NCI-H1436 (cell line): ENCODE measurements around the gene MARS1.
"Not testable (repeated sequence)": the region's sequence is repeated elsewhere in the genome, so short reads cannot be mapped to it uniquely, and the experiment has no call there.

Experiments used
- DNase-seq: peaks from one replicate; lab custom pipeline; 2025; lab: John Stamatoyannopoulos, UW

The MARS1 gene

DNA sequence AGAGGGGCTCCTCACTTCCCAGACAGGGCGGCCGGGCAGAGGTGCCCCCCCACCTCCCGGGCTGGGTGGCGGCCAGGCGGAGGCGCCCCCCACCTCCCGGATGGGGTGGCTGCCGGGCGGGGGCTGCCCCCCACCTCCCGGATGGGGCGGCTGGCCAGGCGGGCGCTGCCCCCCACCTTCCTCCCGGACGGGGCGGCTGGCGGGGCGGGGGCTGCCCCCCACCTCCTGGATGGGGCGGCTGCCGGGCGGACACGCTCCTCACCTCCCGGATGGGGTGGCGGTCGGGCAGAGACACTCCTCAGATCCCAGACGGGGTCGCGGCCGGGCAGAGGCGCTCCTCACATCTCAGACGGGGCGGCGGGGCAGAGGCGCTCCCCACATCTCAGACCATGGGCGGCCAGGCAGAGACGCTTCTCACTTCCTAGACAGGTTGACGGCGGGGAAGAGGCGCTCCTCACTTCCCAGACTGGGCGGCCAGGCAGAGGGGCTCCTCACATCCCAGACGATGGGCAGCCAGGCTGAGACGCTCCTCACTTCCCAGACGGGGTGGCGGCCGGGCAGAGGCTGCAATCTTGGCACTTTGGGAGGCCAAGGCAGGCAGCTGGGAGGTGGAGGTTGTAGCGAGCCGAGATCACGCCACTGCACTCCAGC lies 7.3 kb downstream of the MARS1 start:
- DNase-seq, result not testable (repeated sequence)

DNA sequence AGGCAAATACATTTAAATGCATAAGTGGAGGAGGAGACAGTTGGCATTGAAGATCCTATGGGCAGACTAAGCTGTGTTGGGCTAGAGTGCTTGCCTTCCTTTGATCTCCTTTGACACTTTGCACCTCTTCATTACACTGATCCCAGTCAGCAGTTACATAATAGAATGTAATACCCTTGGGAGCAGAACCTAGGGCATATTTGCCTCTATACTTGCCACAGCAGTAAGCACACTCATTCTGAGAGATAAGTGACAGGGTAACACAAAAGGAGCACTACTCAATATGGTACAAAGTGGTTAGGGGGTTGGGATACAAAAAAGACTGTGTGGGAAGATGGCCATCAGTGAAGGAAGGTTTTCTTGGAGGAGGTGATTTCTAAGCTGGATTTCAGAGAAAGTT lies 9.0 kb downstream of the MARS1 start:
- DNase-seq, result peak; percentile 10

DNA sequence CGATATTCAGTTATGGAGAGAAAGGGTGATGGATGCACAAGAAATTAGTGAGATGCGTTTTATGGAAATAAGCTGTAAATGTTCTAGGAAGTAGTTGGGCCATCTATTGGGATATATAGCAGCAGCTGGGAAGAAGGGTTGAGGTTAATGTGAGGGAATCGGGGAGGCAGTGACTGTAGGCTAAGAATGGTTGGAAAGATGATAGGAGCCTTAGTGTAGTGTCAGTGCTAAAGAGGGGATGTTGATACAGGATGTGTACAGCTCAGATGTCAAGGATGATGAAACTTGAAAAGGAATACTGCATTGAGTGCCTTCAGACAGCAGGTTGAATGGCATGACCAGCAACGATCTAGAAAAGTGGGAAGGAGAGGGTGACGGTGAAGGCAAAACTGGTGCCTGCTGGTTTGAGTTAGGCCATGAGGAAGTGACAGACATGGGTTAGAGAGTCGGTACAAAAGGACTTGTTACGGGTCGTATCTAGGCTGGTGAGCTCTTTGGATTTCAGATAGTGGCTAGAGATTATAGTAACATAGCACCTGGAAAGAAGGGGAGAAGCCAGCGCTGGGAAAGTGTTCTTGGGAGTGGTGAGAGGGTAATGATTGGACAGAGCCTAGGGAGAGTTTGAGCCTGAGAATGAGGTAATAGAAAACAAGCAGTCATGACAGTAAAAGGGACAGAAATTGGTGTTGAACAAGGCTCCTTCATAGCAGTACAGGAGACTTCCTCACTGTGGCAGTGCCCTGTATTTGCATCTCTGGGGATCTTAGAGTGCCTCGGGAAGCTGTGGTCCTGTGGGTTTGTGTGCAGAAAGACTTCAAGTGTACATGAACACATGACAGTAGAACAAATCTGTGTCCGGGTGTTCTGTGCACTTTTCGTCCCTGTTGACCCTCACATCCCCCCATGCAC lies 9.6 kb downstream of the MARS1 start:
- no peak for DNase-seq

DNA sequence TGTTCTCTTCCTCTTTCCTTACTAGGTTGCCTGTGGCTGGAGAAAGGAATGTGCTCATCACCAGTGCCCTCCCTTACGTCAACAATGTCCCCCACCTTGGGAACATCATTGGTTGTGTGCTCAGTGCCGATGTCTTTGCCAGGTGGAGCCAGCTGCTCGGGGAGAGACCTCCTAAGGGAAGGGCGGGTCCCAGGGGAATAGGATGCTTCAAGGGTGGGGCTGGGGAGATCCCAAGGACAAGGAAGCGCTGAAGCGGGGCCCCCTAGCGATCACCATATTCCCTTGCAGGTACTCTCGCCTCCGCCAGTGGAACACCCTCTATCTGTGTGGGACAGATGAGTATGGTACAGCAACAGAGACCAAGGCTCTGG lies 10.2 kb downstream of the MARS1 start:
- no peak for DNase-seq

DNA sequence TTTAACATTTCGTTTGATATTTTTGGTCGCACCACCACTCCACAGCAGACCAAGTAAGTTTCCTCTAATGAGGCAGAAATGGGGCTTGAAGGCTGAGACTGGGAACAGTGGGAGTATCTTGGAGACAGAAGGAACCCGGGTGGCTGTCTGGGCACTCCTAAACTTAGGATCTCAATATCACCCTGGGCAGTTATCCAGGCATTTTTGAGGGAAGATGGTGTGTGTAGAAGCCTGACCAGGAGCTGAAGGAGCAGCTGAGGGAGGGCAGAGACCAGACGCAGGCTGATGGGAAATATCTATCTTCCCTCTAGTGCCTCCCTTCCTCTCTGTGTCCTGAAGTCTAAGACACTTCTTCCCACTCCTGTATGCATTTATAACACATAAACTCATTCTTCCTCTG lies 10.7 kb downstream of the MARS1 start:
- DNase-seq, result no peak

DNA sequence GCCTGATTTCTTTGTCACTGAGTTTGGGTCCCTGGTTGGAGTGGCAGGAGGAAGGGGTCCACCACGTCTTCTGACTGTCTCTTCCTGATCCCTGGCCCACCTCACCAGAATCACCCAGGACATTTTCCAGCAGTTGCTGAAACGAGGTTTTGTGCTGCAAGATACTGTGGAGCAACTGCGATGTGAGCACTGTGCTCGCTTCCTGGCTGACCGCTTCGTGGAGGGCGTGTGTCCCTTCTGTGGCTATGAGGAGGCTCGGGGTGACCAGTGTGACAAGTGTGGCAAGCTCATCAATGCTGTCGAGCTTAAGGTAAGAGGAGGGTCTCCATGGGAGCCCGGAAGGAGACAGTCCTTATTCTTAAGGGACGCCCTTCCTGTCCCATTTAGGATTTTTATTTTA lies 12.3 kb downstream of the MARS1 start:
- DNase-seq, result no peak

DNA sequence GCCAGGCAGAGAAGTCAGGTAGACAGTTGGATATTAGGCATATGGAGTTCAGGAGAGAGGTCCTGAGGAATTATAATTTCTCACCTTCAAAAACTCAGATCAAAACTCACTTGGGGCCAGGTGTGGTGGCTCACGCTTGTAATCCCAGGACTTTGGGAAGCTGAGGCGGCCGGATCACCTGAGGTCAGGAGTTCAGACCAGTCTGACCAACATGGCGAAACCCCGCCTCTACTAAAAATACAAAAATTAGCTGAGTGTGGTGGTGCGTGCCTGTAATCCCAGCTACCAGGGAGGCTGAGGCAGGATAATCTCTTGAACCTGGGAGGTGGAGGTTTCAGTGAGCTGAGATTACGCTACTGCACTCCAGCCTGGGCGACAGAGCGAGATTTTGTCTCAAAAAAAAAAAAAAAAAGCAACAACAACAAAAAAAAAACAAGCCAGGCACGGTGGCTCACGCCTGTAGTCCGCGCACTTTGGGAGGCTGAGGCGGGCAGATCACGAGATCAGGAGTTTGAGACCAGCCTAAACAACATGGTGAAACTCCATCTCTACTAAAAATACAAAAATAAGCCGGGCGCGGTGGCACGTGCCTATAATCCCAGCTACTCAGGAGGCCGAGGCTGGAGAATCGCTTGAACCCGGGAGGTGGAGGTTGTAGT lies 14.6 kb downstream of the MARS1 start:
- DNase-seq, result not testable (repeated sequence)

DNA sequence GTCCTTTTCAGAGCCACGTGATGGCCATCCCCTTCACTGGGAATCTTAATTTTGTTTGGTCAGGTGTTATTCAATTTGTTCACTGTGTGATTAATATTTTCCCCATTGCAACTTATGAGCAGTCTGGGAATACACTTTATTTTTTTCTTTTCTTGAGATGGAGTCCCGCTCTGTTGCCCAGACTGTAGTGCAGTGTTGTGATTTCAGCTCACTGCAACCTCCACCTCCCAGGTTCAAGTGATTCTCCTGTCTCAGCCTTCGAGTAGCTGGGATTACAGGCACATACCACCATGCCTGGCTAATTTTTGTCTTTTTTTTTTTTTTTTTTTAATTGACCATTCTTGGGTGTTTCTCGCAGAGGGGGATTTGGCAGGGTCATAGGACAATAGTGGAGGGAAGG lies 18.7 kb downstream of the MARS1 start:
- DNase-seq, result not testable (repeated sequence)

DNA sequence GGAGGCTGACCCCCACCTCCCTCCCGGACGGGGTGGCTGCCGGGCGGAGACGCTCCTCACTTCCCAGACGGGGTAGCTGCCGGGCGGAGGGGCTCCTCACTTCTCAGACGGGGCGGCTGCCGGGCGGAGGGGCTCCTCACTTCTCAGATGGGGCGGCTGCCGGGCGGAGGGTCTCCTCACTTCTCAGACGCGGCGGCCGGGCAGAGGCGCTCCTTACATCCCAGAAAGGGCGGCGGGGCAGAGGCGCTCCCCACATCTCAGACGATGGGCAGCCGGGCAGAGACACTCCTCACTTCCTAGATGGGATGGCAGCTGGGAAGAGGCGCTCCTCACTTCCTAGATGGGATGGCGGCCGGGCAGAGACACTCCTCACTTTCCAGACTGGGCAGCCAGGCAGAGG lies 19.9 kb downstream of the MARS1 start:
- not testable (repeated sequence) for DNase-seq

DNA sequence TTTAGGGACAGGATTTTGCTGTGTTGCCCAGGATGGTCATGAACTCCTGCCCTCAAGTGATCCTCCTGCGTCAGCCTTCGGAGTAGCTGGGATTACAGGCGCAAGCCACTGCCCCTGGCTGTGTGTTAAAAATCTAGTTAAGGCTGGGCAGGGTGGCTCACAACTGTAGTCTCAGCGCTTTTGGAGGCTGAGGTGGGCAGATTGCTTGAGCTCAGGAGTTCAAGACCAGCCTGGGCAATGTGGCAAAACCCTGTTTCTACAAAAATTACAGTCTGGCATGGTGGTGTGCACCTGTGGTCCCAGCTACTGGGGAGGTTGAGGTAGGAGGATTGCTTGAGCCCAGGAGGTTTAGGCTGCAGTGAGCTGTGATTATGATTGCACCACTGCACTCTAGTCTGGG lies 23.3 kb downstream of the MARS1 start:
- no peak for DNase-seq

DNA sequence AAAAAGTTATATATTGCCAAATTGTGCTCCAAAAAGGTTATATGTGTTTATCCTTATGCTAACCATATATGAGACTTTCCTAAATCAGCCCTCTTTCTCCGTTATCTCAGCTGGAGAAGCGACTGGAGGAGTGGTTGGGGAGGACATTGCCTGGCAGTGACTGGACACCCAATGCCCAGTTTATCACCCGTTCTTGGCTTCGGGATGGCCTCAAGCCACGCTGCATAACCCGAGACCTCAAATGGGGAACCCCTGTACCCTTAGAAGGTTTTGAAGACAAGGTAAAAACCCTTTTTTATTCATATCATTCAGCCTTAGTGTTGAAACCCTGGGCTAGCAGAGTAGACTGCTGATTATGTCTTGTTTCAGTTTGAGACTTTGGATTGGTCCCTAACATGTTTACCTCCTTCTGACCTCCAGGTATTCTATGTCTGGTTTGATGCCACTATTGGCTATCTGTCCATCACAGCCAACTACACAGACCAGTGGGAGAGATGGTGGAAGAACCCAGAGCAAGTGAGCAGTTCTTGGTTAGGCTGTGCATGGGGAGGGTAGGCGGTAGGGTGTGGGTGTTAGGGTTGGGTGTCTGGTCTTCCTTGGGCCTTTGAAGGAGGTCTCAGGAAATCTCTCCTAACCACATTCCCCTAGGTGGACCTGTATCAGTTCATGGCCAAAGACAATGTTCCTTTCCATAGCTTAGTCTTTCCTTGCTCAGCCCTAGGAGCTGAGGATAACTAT lies 23.9 kb downstream of the MARS1 start:
- no peak for DNase-seq

DNA sequence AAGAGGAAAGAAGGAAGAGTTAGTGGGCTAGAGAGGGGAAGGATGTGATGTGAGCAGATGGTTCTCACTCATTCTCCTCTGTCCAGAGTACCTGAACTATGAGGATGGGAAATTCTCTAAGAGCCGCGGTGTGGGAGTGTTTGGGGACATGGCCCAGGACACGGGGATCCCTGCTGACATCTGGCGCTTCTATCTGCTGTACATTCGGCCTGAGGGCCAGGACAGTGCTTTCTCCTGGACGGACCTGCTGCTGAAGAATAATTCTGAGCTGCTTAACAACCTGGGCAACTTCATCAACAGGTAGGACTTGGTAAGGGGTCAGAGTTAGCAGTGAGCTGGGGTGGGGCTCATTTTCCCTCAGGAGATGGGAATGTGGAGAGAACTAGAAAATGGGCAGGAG lies 24.8 kb downstream of the MARS1 start:
- no peak for DNase-seq

DNA sequence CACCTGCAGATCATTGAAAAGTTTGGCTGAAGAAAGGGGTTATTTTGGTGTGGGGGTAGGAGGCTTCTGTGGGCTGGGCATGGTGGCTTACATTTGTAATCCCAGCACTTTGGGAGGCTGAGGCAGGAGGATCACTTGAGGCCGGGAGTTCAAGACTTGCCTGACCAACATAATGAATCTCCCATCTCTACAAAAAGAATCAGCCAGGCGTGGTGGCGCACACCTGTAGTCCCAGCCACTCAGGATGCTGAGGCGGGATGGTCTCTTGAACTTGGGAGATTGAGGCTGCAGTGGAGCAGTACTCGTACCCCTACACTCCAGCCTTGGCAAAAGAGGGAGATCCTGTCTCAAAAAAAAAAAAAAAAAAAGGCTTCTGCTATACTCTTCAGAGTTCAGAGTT lies 25.4 kb downstream of the MARS1 start:
- DNase-seq, result no peak

DNA sequence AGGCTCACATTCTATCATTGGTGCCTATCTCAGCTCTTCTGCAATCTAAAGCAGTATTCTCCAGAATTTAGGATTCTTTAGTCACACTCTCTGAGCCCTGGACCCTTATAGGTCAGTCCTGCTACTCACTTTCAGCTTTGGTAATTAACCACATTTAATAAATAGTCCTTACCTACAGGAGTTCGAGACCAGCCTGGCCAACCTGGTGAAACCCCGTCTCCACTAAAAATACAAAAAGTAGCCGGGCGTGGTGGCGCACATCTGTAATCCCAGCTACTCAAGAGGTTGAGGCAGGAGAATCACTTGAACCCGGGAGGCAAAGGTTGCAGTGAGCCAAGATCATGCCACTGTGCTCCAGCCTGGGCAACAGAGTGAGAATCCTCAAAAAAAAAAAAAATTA lies 25.8 kb downstream of the MARS1 start:
- not testable (repeated sequence) for DNase-seq

DNA sequence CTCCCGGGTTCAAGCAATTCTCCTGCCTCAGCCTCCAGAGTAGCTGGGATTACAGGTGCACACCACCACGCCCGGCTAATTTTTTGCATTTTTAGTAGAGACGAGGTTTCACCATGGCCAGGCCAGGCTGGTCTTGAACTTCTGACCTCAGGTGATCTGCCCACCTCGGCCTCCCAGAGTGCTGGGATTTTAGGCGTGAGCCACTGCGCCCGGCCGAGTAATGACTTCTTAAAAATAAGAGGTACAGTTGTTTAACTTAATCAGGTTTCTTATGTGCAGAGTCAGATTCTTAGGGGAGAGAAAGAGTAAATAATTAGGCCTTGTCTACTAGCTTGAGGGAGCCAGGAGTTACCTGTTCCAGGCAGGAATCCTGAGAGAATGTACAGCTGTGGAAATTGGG lies 26.4 kb downstream of the MARS1 start:
- DNase-seq, result not testable (repeated sequence)

DNA sequence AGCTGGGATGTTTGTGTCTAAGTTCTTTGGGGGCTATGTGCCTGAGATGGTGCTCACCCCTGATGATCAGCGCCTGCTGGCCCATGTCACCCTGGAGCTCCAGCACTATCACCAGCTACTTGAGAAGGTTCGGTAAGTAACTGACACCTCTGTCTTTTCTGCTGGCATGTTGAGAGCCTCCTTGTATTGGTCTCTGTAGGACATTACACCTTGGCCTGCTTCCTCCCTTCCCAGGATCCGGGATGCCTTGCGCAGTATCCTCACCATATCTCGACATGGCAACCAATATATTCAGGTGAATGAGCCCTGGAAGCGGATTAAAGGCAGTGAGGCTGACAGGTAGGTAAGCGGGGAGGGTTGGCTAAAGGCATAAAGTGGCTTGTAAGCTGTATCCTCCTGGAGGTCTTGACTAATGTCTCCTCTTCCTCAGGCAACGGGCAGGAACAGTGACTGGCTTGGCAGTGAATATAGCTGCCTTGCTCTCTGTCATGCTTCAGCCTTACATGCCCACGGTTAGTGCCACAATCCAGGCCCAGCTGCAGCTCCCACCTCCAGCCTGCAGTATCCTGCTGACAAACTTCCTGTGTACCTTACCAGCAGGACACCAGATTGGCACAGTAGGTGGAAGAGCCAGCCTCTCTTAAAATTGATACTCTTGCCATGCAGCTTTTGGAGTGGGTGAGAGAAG lies 27.0 kb downstream of the MARS1 start:
- no peak for DNase-seq

DNA sequence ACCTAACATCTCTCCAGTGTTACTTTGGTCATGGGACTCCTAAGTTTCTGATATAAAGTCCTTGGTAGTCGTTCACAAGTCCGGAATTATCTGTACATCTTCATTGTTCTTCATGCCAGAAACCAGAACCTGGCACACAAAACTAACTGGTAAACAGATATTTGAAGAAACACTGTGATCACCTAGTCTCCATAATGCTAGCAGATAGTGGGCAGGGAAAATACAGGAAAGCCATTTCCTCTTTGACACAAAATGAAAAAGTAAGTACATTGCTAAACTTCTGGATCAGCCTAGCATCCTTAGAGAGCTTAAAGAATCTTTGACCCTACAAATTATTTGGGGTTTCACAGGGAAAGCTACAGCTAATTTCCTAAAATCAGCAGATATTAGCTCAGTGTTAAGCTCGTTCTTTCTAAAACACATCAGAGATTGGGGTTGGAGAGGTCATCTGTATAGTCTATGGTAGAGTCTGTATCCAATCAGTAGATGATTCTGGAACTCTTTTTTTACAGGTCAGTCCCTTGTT lies 27.6 kb downstream of the MARS1 start:
- DNase-seq, result no peak

DNA sequence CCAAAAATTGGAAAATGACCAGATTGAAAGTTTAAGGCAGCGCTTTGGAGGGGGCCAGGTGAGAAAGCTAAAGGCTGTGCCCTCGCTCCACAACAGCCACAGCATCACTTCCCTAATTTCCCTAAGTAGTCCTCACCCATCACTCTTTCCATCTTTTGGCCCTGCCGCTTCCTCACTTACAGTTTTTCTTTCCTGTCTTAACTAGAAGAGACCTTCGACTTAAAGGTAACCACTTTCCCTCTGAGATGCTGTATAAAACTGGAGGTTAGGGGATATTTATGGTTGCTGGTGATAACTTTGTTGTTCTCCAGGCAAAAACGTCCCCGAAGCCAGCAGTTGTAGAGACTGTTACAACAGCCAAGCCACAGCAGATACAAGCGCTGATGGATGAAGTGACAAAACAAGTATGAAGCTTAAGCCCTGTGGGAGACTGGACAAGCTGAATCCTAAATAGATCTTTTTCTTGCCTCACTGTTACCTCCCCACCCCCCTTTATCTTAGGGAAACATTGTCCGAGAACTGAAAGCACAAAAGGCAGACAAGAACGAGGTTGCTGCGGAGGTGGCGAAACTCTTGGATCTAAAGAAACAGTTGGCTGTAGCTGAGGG lies 28.2 kb downstream of the MARS1 start:
- no peak for DNase-seq

DNA sequence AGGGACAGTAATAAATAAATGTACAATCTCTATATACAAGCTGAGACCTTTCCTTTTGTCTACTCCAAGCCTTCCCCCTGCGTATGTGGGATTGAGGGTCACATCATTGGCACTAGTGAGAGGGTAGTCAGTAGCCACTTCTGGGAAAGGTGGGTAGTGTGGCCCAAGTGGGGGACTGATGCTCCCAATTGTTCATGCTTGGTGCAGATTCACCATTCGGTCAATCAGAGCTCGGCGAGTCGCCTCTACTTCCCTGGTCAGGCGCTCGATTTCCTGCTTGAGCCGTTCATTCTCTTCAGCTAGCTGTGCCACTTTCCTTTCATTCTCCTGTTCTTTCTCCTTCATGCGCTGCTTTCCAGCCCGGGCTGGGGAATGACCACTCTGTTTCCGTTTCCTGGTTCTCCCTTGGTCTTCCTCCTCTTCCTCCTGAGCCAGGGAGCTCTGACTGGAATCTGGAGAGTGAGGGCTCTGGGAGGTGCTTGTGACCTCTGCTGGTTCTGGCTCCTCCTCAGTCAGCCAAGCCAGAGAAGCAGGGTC lies 28.8 kb downstream of the MARS1 start:
- no peak for DNase-seq

DNA sequence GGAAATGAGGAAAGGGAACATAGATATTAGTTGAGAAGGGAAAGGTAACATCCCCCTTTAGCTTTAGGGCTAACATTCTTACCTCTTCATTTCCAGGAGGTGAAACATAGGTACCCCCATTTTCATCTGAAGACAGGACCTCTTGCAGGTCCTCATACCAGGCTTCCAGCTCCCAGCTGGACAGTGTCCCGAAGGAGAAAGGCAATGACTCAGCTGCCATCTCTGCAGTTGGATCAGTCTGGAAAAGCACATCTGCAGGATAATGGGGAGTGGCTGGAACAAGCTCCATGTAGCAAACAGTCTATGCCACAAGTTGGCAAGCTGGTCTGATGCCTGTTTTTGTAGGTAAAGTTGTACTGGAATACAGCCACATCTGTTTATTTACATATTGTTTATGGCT lies 29.3 kb downstream of the MARS1 start:
- DNase-seq, result no peak

DNA sequence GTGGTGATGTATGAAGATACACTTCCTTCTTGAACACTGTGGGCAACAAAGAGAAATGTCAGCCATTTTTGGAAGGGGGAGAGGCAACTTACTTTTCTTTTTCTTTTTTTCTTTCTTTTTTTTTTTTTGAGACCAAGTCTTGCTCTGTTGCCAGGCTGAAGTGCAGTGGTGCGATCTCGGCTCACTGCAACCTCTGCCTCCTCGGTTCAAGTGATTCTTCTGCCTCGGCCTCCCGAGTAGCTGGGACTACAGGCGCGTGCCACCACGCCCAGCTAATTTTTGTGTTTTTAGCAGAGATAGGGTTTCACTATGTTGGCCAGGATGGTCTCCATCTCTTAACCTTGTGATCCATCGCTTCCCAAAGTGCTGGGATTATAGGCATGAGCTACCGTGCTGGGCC lies 29.9 kb downstream of the MARS1 start:
- not testable (repeated sequence) for DNase-seq
